ENCODE results near the gene TERF2IP. TPM values are rescaled to one million over a fixed set of nuclear protein-coding genes. Genes with fewer than 3 reads are reported as not detected.

Gene TERF2IP
- total and polyA plus RNA-seq, 2 of the 13 experiments (the other 11 are each of a cell fraction or from before 2014, with no cell fraction given) = 26.4 to 50.2 TPM

GRCh38 chr16:75648265-75649076 lies 898 bp downstream of the TERF2IP start (continued):
- TF ChIP-seq ZBTB43 (CRISPR knock-in tag; conservative IDR thresholded peaks at IDR 0.05) (no peak), PCBP2 (optimal IDR thresholded peaks at IDR 0.05; ENCODE audit: low read depth, low read length, poor library complexity, severe bottlenecking) (no peak), ZNF432 (CRISPR knock-in tag; IDR thresholded peaks at IDR 0.05; ENCODE audit: borderline replicate concordance) (no peak), ZNF280B (CRISPR knock-in tag; IDR thresholded peaks at IDR 0.05; ENCODE audit: borderline replicate concordance) (no peak; the same call in 1 of the 2 replicates), POGK (CRISPR knock-in tag; conservative IDR thresholded peaks at IDR 0.05) (peak; percentile 45; the same call in 1 of the 2 replicates), FOXO4 (CRISPR knock-in tag; conservative IDR thresholded peaks at IDR 0.05) (no peak), ARID2 (CRISPR knock-in tag; IDR thresholded peaks at IDR 0.05; ENCODE audit: borderline replicate concordance) (0 out of 2 replicates have a peak, but pooled peaks have one; percentile 36), IKZF1 (IDR thresholded peaks at IDR 0.05) (no peak), ZBTB21 (CRISPR knock-in tag; IDR thresholded peaks at IDR 0.05) (no peak), GATAD1 (CRISPR knock-in tag; IDR thresholded peaks at IDR 0.05) (peak; percentile 73; the same call in 1 of the 2 replicates), TFAP4 (IDR thresholded peaks at IDR 0.05; ENCODE audit: borderline replicate concordance, low read depth) (no peak), ZXDC (CRISPR knock-in tag; IDR thresholded peaks at IDR 0.05) (no peak), ARHGAP35 (CRISPR knock-in tag; IDR thresholded peaks at IDR 0.05; ENCODE audit: borderline replicate concordance) (peak; percentile 21; the same call in 1 of the 2 replicates), ZSCAN31 (CRISPR knock-in tag; IDR thresholded peaks at IDR 0.05; ENCODE audit: low read depth) (0 out of 2 replicates have a peak, but pooled peaks have one; percentile 8), TEF (CRISPR knock-in tag; IDR thresholded peaks at IDR 0.05) (no peak), RXRB (CRISPR knock-in tag; IDR thresholded peaks at IDR 0.05; ENCODE audit: borderline replicate concordance) (peak; percentile 24; the same call in 1 of the 2 replicates), HES4 (CRISPR knock-in tag; IDR thresholded peaks at IDR 0.05; ENCODE audit: borderline replicate concordance) (no peak)

All from HepG2 (cell line).